SH-SY5Y (cell line): ENCODE measurements around the gene CNPY2.

Experiments
- GATA2 ChIP-seq: IDR thresholded peaks from 2 replicates; pipeline ENCODE4 v1.6.1; 2011; ENCODE audit warnings: mild to moderate bottlenecking, low read depth, low read length
- GATA3 ChIP-seq: IDR thresholded peaks from 2 replicates; pipeline ENCODE4 v1.6.1; 2011; ENCODE audit warnings: low read depth, mild to moderate bottlenecking, low read length, moderate library complexity

DNA sequence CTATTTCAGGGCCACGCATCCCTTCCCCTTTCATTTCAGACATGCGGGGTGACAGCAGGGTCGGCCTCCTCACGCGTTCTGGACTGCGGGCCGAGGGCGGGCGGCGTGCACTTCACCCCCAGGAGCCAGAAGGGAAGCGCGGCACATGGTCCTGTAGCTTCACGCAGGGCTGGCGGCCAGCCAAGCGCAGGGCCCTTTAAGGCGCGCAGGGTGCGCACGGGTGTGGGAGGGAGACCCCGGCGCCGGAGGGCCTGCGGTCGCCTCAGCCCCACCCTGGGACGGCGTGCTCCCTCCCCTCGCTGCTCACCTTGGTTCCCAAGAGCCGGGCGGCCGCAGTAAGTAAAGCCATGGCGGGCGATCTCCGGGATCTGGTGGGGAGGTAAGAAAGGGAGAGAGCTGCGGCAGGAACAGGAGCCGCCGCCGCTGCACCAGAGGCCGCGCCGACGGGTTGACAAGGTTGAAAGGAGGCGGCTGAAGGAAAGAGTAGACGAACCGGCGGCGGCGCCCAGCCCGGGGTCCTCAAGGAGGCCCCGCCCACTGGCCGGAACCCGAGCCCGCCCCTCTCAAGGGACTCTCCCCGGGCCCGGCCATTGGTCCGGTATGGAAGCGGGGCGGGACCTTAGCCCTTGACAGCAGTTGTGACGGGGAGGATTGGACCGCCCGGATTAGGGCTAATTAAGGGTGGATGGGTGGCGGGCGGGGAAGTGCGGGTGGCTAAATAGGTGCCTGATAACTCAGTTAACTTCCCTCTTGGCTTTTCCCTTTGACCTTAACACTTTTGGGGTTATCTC lies 15.7 kb downstream of the CNPY2 start, which contains the start of gene CS:
- TF ChIP-seq GATA3 (no peak), GATA2 (no peak)
